Type B pancreatic cell (in vitro differentiated cells): ENCODE measurements around the gene RNU5D-1. TPM values are rescaled to one million over a fixed set of nuclear protein-coding genes. Genes with fewer than 3 reads are reported as not detected.

Experiments used
- DNase-seq: peaks from one replicate; pipeline ENCODE4 v3.0.0; 2021; ENCODE audit warnings: mixed read lengths; ENCODE audit not compliant: unreplicated experiment; ENCODE audit errors: extremely low spot score
- H3K27ac Mint-ChIP-seq: 2 replicates; pipeline ENCODE4 v1.8.0; 2021; ENCODE audit warnings: mild to moderate bottlenecking, mixed read lengths
- H3K27me3 Mint-ChIP-seq: 2 replicates; pipeline ENCODE4 v1.8.0; 2021; ENCODE audit warnings: mixed read lengths
- H3K36me3 Mint-ChIP-seq: 2 replicates; pipeline ENCODE4 v1.8.0; 2021; ENCODE audit warnings: mixed read lengths
- H3K4me1 Mint-ChIP-seq: one replicate; pipeline ENCODE4 v1.8.0; 2021; ENCODE audit warnings: mixed read lengths; ENCODE audit not compliant: unreplicated experiment
- H3K4me3 Mint-ChIP-seq: 2 replicates; pipeline ENCODE4 v1.8.0; 2021; ENCODE audit warnings: mild to moderate bottlenecking, mixed read lengths
- H3K9me3 Mint-ChIP-seq: 2 replicates; pipeline ENCODE4 v1.8.0; 2021; ENCODE audit warnings: mixed read lengths
- total RNA-seq: library from RNA; stranded (reverse); gene quantifications from 2 replicates; pipeline ENCODE4 v1.2.1, GENCODE V29; 2021; ENCODE audit warnings: low replicate concordance
- TF ChIP-seq, protein P1 (sequence below): fragments of 200-600 bp; sonication (generic); conservative IDR thresholded peaks from 2 replicates; pipeline ENCODE4 v1.5.0; 2021; ENCODE audit warnings: antibody characterized with exemption, mild to moderate bottlenecking

The RNU5D-1 gene
- total RNA-seq, 1 donor from 2014 or later = not detected

DNA sequence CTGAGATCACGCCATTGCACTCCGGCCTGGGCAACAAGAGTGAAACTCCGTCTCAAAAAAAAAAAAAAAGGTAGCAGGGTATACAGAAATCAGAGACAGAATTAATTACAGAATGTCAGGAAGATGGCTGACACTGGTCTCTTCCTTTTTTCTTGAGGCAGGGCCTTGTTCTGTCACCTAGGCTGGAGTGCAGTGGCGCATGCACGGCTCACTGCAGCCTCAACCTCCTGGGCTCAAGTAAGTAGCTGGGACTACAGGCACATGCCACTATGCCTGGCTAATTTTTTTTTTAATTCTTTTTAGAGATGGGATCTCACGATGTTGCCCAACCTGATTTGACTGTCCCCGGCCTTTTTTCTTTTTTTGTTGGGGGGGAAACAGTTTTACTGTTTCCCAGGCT, 16.4 kb downstream of the RNU5D-1 start:
- peaks cover 8% of the 10 kb centered on the region for H3K27me3 Mint-ChIP-seq
- DNase-seq = no peak
- no peak overlapping the region for H3K4me3 Mint-ChIP-seq
- TF ChIP-seq, protein P1, sequence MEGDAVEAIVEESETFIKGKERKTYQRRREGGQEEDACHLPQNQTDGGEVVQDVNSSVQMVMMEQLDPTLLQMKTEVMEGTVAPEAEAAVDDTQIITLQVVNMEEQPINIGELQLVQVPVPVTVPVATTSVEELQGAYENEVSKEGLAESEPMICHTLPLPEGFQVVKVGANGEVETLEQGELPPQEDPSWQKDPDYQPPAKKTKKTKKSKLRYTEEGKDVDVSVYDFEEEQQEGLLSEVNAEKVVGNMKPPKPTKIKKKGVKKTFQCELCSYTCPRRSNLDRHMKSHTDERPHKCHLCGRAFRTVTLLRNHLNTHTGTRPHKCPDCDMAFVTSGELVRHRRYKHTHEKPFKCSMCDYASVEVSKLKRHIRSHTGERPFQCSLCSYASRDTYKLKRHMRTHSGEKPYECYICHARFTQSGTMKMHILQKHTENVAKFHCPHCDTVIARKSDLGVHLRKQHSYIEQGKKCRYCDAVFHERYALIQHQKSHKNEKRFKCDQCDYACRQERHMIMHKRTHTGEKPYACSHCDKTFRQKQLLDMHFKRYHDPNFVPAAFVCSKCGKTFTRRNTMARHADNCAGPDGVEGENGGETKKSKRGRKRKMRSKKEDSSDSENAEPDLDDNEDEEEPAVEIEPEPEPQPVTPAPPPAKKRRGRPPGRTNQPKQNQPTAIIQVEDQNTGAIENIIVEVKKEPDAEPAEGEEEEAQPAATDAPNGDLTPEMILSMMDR = no peak
- H3K36me3 Mint-ChIP-seq = peaks cover 4% of the 10 kb centered on the region
- peak overlapping the region; percentile 42 for H3K27ac Mint-ChIP-seq
- H3K9me3 Mint-ChIP-seq = peaks cover 4% of the 10 kb centered on the region
- H3K4me1 Mint-ChIP-seq = peaks cover 6% of the 10 kb centered on the region

DNA sequence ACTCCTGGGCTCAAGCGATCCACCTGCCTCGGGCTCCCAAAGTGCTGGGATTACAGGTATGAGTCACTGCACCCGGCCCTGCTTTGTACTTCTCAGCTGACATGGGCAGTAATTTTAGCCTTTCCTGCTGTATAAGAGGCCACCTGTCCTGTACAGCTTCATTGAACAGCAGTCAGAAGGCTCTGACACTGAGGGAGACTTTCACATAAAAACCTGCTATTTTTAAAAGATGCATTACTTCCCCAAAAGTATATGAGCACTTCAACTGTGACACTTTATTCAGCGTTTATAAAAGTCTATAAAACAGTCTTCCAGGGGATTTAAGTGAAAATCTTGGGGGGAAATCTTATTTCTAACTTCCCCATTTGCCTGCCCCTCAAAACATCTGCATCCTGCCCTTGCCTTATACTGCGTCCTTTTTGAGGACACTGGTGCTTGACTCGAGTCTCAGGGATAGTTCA, 17.6 kb downstream of the RNU5D-1 start:
- peaks cover 9% of the 10 kb centered on the region for H3K4me1 Mint-ChIP-seq
- peaks cover 10% of the 10 kb centered on the region for H3K36me3 Mint-ChIP-seq
- H3K27ac Mint-ChIP-seq = no peak overlapping the region
- H3K9me3 Mint-ChIP-seq = peaks cover 11% of the 10 kb centered on the region
- H3K27me3 Mint-ChIP-seq = peaks cover 13% of the 10 kb centered on the region
- TF ChIP-seq, protein P1 = no peak
- H3K4me3 Mint-ChIP-seq = no peak overlapping the region
- DNase-seq = no peak

DNA sequence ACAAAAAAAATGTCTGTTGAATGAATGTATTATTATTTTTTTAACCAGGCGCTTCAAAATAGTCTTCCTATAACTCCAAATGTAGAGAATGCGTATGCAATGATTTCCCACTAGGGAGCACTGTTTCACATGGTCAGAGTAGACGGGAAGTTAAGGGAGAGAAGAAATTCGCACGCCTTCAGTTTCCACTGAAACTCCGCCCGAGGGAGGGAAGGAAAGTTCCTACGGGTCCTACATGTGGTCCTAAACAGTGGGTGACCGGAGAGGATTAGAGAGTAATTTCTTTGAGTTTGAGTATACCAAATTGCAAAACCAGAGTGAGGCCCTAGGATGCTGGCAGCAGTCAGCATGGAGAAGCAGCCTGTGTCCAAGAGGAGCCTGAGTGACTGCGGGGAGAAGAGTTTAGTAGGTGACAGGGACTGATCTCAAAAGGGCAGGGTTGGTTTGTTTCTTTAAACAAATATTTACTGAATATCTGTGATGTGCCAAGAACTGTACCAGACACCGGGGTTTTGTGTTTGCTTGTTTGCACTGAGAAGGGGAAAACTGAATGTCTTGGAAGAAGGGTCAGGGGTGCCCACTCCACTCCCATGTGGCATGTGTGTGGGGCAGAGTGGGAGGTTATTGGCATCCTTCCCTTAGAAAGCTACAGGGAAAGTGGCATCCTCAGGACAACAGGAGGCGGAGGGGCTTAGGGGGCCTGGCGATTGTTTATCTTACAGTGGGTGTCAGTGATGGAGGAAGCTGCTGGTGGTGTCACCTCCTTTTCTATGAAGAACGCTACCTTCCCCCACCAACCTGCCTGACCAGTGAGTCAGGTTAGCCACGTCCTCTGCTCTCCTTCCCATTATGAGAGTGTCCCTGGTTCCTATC, 22.8 kb downstream of the RNU5D-1 start:
- H3K9me3 Mint-ChIP-seq = peaks cover 15% of the 10 kb centered on the region
- DNase-seq = no peak
- peaks cover 10% of the 10 kb centered on the region for H3K4me1 Mint-ChIP-seq
- H3K4me3 Mint-ChIP-seq = no peak overlapping the region
- no peak overlapping the region for H3K27ac Mint-ChIP-seq
- peaks cover 10% of the 10 kb centered on the region for H3K36me3 Mint-ChIP-seq
- TF ChIP-seq, protein P1 = peak; percentile 58
- H3K27me3 Mint-ChIP-seq = peaks cover 23% of the 10 kb centered on the region

DNA sequence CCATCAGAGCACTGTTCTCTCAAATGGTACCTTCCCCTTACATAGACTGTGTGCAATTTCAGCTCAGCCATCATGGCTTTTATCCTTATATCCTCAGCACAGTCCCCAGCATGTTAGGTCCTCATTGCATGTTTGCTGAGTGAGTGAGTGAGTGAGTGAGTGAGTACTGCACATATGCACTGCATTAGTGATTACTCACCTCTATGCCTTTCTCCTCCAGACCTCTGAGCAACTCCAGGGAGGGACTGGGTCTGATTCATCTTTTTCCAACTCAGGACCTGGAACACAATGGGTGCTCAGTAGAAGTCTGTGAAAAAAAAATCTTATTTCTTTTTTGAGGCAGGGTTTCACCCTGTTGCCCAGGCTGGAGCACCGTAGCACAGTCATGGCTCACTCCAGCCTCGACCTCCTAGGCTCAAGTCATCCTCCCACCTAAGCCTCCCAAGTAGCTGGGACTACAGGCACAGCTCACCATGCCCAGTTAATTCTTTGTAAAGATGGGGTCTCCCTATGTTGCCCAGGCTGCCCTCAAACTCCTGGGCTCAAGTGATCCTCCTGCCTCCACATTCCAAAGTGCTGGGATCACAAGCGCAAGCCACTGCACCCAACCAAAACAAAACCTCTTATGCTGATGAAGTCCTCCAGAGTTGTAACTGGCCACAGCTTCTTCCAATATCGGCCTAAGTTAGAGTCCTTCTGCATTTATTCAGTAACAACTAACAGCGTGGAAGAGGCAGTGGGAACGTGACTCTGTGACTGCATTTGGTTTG, 23.7 kb downstream of the RNU5D-1 start:
- peaks cover 10% of the 10 kb centered on the region for H3K4me1 Mint-ChIP-seq
- peaks cover 15% of the 10 kb centered on the region for H3K9me3 Mint-ChIP-seq
- no peak for DNase-seq
- H3K27ac Mint-ChIP-seq = no peak overlapping the region
- TF ChIP-seq, protein P1 = no peak
- peaks cover 10% of the 10 kb centered on the region for H3K36me3 Mint-ChIP-seq
- peaks cover 23% of the 10 kb centered on the region for H3K27me3 Mint-ChIP-seq
- H3K4me3 Mint-ChIP-seq = no peak overlapping the region

DNA sequence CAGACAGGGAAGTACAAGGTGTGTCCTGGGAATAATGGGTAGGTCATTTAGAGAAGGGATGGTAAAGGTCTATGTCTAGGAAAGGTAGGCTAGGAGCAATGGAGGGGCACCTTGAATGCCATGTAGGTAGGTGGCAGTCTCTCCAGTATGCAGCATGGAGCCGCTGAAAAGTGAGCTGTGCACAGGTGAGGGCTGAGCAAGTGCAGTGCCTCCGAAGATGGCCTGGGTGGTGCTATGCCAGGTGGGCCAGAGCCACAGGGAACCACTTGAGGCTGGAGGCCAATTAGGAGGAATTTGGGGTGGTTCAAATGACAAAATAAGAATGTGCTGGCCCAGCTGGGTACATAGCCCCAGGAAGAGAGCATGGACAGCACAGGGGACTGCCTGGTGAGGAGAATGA, 25.0 kb downstream of the RNU5D-1 start:
- Mint-ChIP-seq H3K36me3 (peaks cover 10% of the 10 kb centered on the region), H3K27me3 (peaks cover 19% of the 10 kb centered on the region), H3K9me3 (peaks cover 15% of the 10 kb centered on the region), H3K4me3 (no peak overlapping the region), H3K4me1 (peaks cover 15% of the 10 kb centered on the region), H3K27ac (no peak overlapping the region)
- no peak for DNase-seq
- TF ChIP-seq, protein P1 = no peak
